Measurements from ENCODE around the gene ADCY7.

Gene ADCY7

DNA sequence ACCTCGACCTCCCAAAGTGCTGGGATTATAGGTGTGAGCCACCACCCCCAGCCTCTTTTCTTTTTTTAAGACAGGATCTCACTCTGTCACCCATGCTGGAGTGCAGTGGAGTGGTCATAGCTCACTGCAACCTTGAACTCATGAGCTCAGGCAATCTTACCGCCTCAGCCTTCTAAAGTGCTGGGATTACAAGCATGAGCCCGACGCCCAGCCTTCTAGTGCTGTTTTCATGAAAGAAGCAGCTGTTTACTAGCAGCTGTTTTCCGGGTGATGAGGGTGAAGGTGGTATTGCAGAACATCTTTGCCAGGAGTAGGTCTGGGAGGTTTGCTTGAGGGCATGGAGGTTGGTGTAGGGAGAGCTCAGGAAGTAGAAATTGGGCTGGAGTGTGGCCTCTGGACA is 2.0 kb downstream of the ADCY7 start:
- TF ChIP-seq, protein P1, sequence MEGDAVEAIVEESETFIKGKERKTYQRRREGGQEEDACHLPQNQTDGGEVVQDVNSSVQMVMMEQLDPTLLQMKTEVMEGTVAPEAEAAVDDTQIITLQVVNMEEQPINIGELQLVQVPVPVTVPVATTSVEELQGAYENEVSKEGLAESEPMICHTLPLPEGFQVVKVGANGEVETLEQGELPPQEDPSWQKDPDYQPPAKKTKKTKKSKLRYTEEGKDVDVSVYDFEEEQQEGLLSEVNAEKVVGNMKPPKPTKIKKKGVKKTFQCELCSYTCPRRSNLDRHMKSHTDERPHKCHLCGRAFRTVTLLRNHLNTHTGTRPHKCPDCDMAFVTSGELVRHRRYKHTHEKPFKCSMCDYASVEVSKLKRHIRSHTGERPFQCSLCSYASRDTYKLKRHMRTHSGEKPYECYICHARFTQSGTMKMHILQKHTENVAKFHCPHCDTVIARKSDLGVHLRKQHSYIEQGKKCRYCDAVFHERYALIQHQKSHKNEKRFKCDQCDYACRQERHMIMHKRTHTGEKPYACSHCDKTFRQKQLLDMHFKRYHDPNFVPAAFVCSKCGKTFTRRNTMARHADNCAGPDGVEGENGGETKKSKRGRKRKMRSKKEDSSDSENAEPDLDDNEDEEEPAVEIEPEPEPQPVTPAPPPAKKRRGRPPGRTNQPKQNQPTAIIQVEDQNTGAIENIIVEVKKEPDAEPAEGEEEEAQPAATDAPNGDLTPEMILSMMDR (IDR thresholded peaks at IDR 0.05; ENCODE audit: borderline replicate concordance, insufficient read depth, low read depth, low read length): no peak
- no peak overlapping the region for H3K4me3 ChIP-seq (ENCODE audit: low read depth, low read length)

DNA sequence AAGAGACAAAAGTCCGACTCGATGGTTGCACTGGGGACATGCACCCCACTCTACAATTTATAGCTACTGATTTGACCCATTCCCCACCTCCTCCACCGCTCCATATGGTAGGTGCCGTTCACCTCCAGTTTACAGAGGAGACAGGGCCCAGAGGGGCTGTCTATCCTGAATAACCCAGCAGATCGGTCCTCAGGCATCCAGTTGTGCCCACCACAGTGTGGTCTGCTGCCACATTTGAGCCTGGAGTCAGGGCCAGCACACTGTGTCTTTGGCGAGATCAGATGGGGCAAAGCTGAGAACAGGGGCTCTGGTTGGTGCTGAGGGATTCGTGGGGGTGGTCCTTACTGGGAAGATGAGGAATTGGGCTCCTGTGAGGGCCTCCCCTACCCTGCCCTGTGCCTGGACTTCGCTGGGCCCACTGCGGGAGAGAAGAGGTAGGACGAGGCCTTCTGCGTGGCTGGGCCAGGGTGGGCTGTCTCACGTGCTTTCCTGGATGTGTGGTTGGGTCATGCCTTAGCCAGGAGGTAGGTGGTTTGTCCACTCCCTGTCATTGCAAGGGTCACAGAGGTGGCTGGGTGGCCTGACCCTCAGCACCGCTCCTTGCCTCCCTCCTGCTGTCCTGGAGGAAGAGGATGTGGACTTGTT is 2.8 kb downstream of the ADCY7 start:
- no peak overlapping the region for H3K4me3 ChIP-seq (ENCODE audit: low read depth, low read length)
- TF ChIP-seq, protein P1 (IDR thresholded peaks at IDR 0.05; ENCODE audit: borderline replicate concordance, insufficient read depth, low read depth, low read length): no peak

DNA sequence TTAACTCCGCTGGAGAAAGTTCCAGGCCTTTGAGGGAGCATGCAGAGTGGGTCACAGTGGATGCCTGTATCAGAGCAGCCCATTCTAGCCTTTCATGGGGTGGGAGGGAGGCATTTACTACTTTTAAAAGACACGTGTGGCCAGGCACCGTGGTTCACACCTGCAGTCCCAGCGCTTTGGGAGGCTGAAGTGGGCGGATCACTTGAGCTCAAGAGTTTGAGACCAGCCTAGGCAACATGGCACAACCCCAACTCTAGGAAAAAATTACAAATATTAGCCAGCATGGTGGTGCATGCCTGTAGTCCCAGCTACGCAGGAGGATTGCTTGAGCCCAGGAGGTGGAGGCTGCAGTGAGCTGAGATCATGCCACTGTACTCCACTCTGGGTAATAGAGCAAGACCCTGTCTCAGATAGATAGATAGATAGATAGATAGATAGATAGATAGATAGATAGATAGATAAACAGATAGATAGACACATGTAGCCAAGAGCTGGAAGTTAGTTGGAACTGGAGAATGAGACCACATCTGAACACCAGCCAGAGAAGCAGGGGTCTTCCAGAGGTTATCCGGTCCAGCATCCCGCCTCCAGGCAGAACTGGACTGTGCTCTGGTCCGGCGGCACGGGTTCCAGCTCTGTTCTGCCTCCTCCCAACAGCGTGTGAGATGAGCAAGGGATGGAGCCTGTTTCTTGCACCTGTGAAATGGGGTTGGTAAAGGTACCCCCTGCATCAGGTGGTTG is 3.6 kb downstream of the ADCY7 start:
- TF ChIP-seq, protein P1 (IDR thresholded peaks at IDR 0.05; ENCODE audit: borderline replicate concordance, insufficient read depth, low read depth, low read length): no peak
- no peak overlapping the region for H3K4me3 ChIP-seq (ENCODE audit: low read depth, low read length)

DNA sequence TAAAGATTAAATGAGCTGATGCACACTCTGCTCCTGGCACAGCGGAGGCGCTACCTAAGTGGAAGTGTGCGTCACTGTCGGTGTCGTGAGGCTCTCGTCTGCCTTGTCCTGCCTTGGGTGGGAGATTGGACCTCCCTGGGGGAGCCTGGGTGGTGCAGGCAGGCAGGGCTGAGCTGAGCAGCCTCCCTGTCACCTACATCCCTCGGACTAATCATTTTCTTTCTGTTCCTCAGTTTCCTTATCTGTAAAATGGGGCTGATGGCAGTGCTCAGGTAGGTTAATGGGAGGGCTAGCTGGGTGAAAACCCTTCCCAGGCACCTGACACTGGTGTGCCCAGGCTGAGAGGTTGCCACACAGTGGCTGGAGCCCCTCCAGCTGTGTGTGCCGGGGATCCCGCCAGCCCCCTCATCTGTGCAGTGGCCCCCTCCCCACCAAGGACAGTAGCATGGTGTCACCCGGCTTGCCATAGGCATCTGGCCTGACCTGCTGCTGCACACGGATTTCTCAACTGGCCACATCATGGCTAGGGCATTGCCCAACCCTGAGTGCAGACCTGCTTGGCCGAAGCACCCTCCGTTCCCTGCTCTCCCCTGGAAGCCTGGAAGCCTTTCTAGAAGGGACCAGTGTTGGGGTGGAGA is 4.3 kb downstream of the ADCY7 start:
- no peak overlapping the region for H3K4me3 ChIP-seq (ENCODE audit: low read depth, low read length)
- TF ChIP-seq, protein P1 (IDR thresholded peaks at IDR 0.05; ENCODE audit: borderline replicate concordance, insufficient read depth, low read depth, low read length): no peak

DNA sequence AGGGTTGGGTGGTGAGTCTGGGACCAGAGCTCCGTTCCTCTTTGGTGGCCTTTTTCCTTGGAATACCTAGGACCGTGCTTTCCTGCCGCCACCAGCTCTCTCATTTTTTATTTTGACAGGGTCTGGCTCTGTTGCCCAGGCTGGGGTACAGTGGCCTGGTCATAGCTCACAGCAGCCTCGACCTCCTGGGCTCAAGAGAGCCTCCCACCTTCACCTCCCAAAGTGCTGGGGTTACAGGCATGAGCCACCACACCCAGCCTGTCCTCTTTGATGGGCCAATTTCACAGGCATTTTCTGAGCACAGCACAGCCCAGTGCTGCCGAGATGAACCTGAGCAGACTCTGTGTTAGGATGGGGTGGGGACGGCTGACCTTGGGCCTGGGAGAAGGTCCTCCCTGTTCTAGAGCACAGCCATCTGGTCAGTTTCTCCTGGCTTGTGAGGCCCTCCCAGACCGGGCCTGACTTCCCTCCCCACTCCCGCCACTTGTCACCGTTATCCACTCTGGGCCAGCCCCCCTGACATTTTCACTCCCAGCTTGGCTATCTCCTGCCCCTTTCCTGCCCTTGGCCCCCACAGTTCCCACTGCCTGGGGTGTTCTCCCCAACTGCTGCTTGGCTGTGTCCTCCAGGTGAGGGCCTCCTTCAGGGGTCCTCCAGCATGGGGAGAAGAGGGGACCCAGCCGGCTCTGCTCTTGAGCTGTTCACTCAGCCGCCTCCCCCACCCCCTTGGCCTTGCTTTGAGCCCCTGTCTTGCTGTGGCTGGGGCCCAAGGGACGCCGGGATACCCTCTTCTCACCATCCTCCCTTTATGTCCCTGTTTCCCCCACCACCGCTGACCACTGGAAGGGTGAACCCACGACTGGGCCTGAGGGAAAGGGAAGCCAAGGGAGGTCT is 5.0 kb downstream of the ADCY7 start:
- TF ChIP-seq, protein P1 (IDR thresholded peaks at IDR 0.05; ENCODE audit: borderline replicate concordance, insufficient read depth, low read depth, low read length): no peak
- H3K4me3 ChIP-seq (ENCODE audit: low read depth, low read length): no peak overlapping the region

DNA sequence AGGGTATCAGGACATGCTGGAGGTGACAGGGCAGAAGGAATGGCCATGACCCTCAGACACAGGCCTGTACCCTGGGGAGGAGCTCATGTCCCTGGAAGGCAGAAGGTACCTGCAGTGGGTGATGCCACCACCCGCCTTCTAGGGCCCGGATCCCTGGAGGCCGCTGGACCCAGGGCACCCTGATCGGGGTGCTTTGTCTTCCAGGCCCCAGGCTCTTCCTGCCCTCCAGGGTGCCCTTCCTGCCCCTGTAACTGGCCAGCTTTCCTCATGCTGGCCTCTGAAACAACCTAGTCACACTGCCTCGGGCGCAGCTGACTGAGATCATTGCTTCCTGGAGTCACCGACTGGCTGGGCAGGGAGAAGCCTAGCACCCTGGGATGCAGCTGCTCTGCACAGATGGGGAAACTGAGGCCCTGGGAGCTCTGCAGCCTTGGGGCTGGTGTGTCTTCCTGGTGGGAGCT is 5.8 kb downstream of the ADCY7 start:
- H3K4me3 ChIP-seq (ENCODE audit: low read depth, low read length): no peak overlapping the region
- TF ChIP-seq, protein P1 (IDR thresholded peaks at IDR 0.05; ENCODE audit: borderline replicate concordance, insufficient read depth, low read depth, low read length): no peak

All from GM12875 (cell line).